ENCODE data around the gene CATSPERD. TPM values are rescaled to one million over a fixed set of nuclear protein-coding genes. Genes with fewer than 3 reads are reported as not detected.
A peak's percentile ranks its signal among the peaks of the same experiment; 100 is the strongest.
"Not testable (repeated sequence)": the region's sequence is repeated elsewhere in the genome, so short reads cannot be mapped to it uniquely, and the experiment has no call there.

CATSPERD gene
- polyA plus RNA-seq, 1 donor: not detected

- peak; percentile 91 for DNase-seq
Observed at GRCh38 chr19:5686647-5687359, 33.6 kb upstream of the CATSPERD start.

GRCh38 chr19:5687360-5688198, 32.9 kb upstream of the CATSPERD start:
- no peak for DNase-seq

- DNase-seq: not testable (repeated sequence)
Observed at GRCh38 chr19:5688262-5688881, 32.1 kb upstream of the CATSPERD start.

- peak; percentile 98 for DNase-seq
Observed at GRCh38 chr19:5690125-5690954, 30.1 kb upstream of the CATSPERD start, which contains the start of gene RPL36. RPL36 (plus strand) TSS chr19:5690295; CDS start chr19:5690508, 213 bp downstream.

- peak; percentile 79 for DNase-seq
Observed at GRCh38 chr19:5690955-5691821, 29.2 kb upstream of the CATSPERD start.

DNA sequence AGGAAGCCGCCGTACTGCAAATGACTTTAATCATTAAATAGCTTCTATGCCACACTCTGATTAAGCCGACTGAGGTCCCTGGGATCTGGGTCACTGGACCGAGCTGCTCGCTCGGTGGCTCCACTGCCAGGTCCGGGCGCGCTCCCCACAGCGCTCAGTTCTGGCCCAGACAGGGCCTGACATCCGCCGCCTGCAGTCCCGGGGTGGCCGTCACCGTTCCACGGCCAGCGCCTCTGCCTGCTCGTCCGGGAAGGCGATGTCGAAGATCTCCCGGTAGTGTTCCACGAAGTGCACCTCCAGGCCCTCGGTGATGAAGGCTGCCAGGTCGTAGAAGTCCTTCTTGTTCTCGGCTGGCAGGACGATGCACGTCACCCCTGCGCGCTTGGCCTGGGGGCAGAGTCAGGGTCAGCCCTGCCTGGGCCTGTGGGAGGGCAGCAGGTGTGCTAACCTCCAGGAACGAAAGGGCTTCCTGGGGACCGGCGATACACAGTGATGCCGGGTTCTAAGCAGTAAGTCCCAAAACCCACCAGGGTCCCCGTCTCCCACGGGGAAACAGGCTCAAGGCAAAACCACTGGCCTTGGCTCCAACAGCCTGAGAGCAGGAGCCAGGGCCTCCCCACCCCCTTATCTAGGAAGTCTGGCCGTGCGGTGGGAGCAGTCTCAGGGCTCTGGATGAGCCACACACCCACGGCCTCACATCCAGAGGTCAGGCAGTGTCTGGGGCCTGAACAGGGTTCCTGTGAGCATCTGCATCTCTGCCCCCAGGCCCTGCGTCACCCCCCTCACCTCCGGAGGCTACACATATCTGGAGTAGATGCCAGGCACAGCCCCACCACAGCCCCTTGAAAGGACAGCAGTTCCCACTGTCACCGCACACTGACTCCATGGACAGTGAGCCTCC, 28.4 kb upstream of the CATSPERD start:
- no peak for DNase-seq

GRCh38 chr19:5692723-5693194, 27.7 kb upstream of the CATSPERD start:
- no peak for DNase-seq

GRCh38 chr19:5693195-5694166, 27.0 kb upstream of the CATSPERD start:
- DNase-seq: no peak

DNA sequence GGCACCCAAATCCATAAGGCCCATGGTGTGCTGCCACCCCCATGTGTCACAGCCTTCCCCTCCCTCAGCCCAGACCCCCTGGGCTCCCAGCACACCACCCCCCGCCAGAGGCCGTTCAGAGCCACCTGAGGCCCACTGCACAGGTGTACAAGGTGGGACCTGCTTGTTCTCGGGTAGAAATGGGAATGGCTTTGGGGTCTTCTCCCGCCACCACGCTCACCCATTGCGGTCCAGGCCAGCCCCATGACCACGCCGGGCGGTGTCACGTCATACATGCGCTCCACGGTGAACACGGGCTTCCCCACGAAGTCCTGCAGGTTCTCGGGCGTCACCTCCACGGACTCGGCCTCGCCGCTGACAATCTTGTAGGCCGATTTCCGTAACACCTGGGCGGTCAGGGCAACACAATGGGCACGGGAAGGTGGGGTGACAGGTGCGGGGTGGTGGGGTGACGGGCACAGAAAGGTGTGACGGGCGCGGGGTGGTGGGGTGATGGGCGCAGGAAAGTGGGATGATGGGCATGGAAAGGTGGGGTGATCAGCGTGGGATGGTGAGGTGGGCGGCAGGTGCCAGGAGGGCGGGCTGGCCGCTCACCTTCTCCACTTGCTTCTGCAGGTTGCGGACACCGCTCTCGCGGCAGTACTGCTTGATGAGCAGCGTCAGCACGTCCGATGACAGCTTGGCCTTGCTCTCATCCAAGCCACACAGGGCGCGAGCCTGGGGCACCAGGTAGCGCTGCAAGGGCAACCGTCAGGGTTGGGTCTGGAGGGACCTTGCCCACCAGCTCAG, 26.1 kb upstream of the CATSPERD start:
- DNase-seq: no peak

DNA sequence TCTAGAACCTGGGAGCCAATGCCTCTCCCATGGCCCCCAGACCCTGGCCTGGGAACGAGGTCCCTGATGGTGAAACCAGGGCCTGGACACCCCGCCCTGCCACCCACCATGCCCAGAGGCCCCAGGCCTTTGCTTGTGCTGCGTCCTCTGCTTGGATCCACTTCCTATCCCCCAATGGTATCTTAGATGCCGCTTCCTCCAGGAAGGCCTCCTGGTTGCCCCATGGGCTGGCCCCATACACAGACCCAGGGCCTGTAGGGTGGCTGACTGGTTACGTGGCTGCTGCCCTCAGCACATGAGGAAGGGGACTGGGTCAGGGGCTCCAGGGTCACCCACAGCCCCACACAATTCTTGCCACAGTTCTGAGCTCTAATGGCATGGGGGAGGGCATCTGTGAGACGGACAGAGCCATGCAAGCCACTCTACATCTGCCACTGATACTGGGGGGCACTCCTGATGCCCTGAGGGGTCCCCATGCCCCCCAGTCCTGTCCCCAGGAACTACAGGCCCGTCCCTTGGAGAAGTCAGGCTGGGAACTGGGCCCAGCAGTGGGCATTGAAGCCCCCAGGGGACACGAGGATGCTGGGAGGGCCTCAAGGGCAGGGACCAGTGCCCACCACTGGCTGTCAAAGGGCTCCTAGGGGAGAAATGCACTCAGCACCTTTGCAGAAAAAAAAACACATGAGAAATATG, 25.3 kb upstream of the CATSPERD start:
- DNase-seq: no peak

- DNase-seq: no peak
Observed at GRCh38 chr19:5695649-5696195, 24.7 kb upstream of the CATSPERD start.

DNA sequence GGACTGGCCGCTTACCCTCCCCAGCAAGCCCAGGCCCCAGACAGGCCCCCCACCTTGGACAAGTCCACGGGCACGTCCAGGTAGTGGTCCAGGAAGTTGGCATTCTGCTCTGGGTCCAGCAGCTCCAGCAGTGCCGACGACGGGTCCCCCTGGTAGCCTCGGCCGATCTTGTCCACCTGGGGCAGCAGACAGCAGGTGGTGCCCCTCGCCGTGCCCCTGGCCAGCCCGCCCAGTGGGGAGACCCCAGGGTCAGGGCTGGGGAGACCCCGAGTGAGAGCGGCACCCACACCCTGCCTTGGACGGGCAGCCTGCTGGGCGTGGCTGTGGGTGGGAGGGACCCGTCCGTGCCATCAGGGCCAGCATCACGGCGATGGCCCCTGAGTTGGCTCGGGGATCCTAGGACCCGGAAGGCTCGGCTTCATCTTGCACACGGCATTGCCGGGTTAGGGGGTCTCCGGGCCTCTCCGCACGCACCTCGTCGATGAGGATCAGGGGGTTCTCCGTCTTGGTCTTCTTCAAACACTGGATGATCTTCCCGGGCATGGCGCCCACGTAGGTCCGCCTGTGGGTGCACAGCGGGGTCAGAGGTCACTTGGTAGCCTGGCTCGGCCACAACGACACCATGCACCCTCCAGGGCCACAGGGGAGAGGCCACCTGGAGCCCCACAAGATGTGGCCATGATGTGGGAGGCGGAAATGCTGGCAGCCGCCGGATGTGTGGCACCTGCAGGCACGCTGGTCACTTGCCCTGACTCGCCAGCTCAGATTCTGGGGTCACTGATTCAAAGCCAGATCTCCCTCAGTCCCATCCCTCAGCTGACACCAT, 24.0 kb upstream of the CATSPERD start:
- no peak for DNase-seq

DNA sequence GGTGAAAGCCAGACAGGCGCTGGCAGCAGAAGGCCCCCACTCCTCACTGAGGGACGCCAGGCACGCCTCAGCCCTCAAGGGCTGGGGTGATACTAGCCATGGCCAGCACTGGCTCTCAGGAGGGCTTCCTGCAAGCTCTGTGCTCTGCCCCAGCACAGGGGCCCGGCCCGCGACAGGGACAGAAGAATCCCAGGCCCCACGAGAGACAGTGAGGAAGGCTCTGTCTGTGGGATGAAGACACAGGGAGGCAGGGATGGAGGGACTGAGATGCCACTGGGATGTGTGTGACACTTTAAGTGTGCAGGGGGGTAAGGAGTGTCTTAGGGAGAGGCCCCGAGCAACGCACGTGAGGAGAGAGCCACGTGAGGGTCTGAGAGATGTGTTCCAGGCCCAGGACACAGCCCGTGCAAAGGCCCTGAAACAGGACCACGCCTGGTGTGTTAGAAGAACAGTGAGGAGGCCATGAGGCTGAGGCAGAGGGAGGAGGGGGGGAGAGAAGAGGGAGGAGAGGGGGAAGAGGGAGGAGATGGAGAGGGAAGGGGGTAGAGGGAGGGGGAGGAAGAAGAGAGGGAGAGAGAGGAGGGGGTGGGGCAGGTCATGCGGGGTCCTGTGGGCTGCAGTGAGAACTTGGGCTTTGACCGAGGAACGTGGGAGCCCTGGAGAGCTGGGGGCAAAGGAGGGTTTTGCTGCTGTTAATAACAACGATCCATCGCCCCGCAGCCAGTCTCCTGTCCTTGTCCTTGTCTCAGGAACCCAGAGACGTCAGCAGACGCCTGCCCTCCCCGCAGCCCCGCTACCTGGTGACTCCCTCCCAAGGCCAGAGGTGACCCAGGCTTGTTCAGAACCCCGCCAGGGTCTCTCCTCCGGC, 23.2 kb upstream of the CATSPERD start:
- no peak for DNase-seq

DNA sequence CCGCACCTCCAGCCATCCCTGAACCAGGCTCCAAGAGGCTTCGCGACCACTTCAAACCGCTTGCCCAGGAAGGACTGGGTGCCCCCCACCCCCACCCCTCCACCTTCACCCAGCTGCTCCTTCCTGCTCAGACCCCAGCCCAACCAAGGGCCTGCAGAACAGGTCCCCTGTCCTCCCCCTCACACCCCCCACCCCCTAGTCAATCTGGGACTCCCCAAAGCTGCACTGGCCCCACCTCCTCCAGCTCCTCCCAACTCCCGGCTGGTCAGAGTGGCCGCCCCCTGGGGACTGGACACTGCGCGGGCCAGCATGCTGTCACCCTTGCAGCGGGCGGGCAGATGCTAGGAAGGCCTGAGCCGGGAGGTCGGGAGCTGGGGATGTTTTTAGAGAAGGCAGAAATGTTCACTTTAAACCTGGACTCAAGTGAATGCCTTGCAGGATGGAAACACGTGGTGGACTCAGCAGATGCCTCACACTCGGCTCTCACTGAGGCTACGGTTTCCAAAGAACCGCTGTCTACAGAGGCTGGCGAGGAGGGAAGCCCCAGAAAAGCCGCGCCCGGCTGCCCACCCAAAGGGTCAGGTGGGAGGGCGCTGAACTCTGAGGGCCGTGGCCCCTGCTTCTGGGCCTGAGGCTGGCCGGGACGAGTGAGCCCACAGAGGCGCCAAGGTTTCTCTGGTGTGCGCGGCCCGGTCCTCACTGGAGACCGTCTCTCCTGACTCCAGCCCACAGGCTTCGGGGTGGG, 22.4 kb upstream of the CATSPERD start:
- DNase-seq: no peak

Data from hindlimb muscle (tissue), 1 donor.